ENCODE measurements around the gene FGF5.

The FGF5 gene

GRCh38 chr4:80231180-80231579 is 35.3 kb upstream of the FGF5 start:
- no peaks in the 10 kb centered on the region for H3K27me3 ChIP-seq (ENCODE audit: insufficient read depth, poor library complexity, severe bottlenecking)
- H3K36me3 ChIP-seq (ENCODE audit: low read depth) = no peaks in the 10 kb centered on the region
- peaks cover 31% of the 10 kb centered on the region for H3K4me1 ChIP-seq (ENCODE audit: insufficient read depth, poor library complexity, severe bottlenecking)
- no peak for DNase-seq (ENCODE audit: low spot score)
- no peak for TF ChIP-seq CTCF (IDR thresholded peaks at IDR 0.05; ENCODE audit: poor library complexity, severe bottlenecking)
- ATAC-seq (ENCODE audit: low read depth) = peak; percentile 54; the same call in 1 of the 3 replicates
- no peak overlapping the region for H3K4me3 ChIP-seq (ENCODE audit: severe bottlenecking)
- no peak overlapping the region for H3K27ac ChIP-seq (ENCODE audit: poor library complexity, severe bottlenecking)
- no peaks in the 10 kb centered on the region for H3K9me3 ChIP-seq (ENCODE audit: severe bottlenecking)

DNA sequence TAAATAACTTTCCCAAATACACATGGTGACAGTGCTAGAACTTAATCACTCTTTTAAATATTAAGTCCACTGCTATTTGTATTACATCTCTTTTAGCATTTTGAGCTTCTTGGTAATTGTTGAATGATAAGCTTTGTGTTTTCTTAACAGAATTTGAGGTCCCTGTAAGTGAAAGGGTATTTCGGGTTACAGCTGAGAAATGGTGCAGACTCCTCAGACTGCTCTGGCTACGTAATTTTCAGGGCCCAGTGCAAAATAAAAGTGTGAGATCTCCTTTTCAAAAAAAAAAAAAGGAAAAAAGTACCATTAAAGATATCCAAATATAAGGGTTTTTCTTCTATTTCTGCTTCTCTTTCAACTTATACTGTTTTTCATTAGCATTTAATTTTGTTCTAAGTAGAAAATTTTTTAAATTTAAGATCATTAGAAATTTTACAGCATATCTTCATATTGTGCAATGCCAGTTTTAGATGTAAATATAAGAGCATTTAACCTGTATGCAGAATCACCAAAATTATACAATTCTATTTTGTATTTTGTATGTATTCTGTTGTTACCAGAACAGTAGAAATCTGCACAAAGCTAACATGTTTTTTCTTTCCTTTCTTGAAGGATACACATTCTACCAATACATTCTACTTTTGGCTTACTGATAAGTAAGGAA is 33.6 kb upstream of the FGF5 start:
- Histone ChIP-seq H3K36me3 (ENCODE audit: low read depth) (no peaks in the 10 kb centered on the region), H3K27me3 (ENCODE audit: insufficient read depth, poor library complexity, severe bottlenecking) (no peaks in the 10 kb centered on the region), H3K4me3 (ENCODE audit: severe bottlenecking) (no peak overlapping the region), H3K27ac (ENCODE audit: poor library complexity, severe bottlenecking) (no peak overlapping the region), H3K4me1 (ENCODE audit: insufficient read depth, poor library complexity, severe bottlenecking) (peaks cover 40% of the 10 kb centered on the region), H3K9me3 (ENCODE audit: severe bottlenecking) (no peaks in the 10 kb centered on the region)
- no peak for DNase-seq (ENCODE audit: low spot score)
- ATAC-seq (ENCODE audit: low read depth) = no peak
- TF ChIP-seq CTCF (IDR thresholded peaks at IDR 0.05; ENCODE audit: poor library complexity, severe bottlenecking) = no peak

GRCh38 chr4:80233390-80233789 is 33.1 kb upstream of the FGF5 start:
- TF ChIP-seq CTCF (IDR thresholded peaks at IDR 0.05; ENCODE audit: poor library complexity, severe bottlenecking) = no peak
- no peak for ATAC-seq (ENCODE audit: low read depth)
- Histone ChIP-seq H3K9me3 (ENCODE audit: severe bottlenecking) (no peaks in the 10 kb centered on the region), H3K27me3 (ENCODE audit: insufficient read depth, poor library complexity, severe bottlenecking) (no peaks in the 10 kb centered on the region), H3K4me1 (ENCODE audit: insufficient read depth, poor library complexity, severe bottlenecking) (peaks cover 45% of the 10 kb centered on the region), H3K4me3 (ENCODE audit: severe bottlenecking) (no peak overlapping the region), H3K36me3 (ENCODE audit: low read depth) (no peaks in the 10 kb centered on the region), H3K27ac (ENCODE audit: poor library complexity, severe bottlenecking) (no peak overlapping the region)
- DNase-seq (ENCODE audit: low spot score) = no peak

GRCh38 chr4:80235451-80235850 is 31.0 kb upstream of the FGF5 start:
- H3K4me1 ChIP-seq (ENCODE audit: insufficient read depth, poor library complexity, severe bottlenecking) = peaks cover 66% of the 10 kb centered on the region
- no peak for TF ChIP-seq CTCF (IDR thresholded peaks at IDR 0.05; ENCODE audit: poor library complexity, severe bottlenecking)
- ATAC-seq (ENCODE audit: low read depth) (peak; percentile 59), DNase-seq (ENCODE audit: low spot score) (no peak)
- H3K4me3 ChIP-seq (ENCODE audit: severe bottlenecking) = no peak overlapping the region
- peak overlapping the region; percentile 90 for H3K27ac ChIP-seq (ENCODE audit: poor library complexity, severe bottlenecking)
- no peaks in the 10 kb centered on the region for H3K36me3 ChIP-seq (ENCODE audit: low read depth)
- no peaks in the 10 kb centered on the region for H3K27me3 ChIP-seq (ENCODE audit: insufficient read depth, poor library complexity, severe bottlenecking)
- H3K9me3 ChIP-seq (ENCODE audit: severe bottlenecking) = no peaks in the 10 kb centered on the region

GRCh38 chr4:80237992-80238391 is 28.5 kb upstream of the FGF5 start:
- ATAC-seq (ENCODE audit: low read depth) = peak; percentile 96
- peak overlapping the region; percentile 90 for H3K27ac ChIP-seq (ENCODE audit: poor library complexity, severe bottlenecking)
- DNase-seq (ENCODE audit: low spot score) = peak; percentile 72
- H3K36me3 ChIP-seq (ENCODE audit: low read depth) = no peaks in the 10 kb centered on the region
- H3K4me3 ChIP-seq (ENCODE audit: severe bottlenecking) = no peak overlapping the region
- peaks cover 68% of the 10 kb centered on the region for H3K4me1 ChIP-seq (ENCODE audit: insufficient read depth, poor library complexity, severe bottlenecking)
- no peaks in the 10 kb centered on the region for H3K27me3 ChIP-seq (ENCODE audit: insufficient read depth, poor library complexity, severe bottlenecking)
- no peaks in the 10 kb centered on the region for H3K9me3 ChIP-seq (ENCODE audit: severe bottlenecking)
- TF ChIP-seq CTCF (IDR thresholded peaks at IDR 0.05; ENCODE audit: poor library complexity, severe bottlenecking) = no peak
